Erythroblast (primary cell): ENCODE results near the gene GNE.

ENCODE experiments used
- GATA1 ChIP-seq: IDR thresholded peaks from 2 replicates; pipeline ENCODE4 v1.6.1; 2011; ENCODE audit warnings: low read depth, mild to moderate bottlenecking, control low read depth, low read length, moderate library complexity
- POLR2A ChIP-seq: IDR thresholded peaks from 2 replicates; pipeline ENCODE4 v1.6.1; 2011; ENCODE audit warnings: mild to moderate bottlenecking, low read length

GRCh38 chr9:36301227-36301626 lies 43.0 kb upstream of the GNE start:
- TF ChIP-seq POLR2A (no peak), GATA1 (no peak)
